HG03097 (cell line): ENCODE data around the gene NOC2L.
"Not testable (repeated sequence)": the region's sequence is repeated elsewhere in the genome, so short reads cannot be mapped to it uniquely, and the experiment has no call there.

Source experiments
- ATAC-seq: cut with Tn5 transposase; IDR thresholded peaks from one replicate; pipeline ENCODE4 v1.9.1; 2021; ENCODE audit not compliant: unreplicated experiment, low FRiP score

Gene NOC2L

DNA sequence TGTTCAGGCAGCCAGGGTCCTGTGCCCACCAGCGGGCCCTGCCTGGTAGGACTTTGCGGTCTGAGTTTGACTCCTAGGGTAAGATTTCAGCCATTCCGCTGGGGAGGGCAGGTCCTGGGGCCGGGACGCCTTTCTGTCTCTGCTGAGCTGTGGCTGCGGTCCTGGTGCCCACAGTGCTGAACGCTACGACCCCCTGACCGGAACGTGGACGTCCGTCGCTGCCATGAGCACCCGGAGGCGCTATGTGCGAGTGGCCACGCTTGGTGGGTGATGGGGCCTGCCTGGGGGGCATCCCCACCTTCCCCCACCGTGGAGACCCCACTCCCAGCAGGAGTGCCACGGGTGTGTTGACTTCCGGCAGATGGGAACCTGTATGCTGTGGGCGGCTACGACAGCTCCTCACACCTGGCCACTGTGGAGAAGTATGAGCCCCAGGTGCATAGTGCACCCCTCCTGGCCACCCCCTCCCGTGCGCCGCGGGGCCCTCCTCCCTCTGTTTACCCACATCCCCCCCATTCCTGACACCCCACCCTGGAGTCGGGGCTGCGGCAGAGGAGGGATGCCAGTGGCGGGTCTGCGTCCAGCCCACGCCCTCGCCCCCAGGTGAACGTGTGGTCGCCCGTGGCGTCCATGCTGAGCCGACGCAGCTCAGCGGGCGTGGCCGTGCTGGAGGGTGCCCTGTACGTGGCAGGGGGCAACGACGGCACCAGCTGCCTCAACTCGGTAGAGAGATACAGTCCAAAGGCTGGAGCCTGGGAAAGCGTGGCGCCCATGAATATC lies 4.9 kb upstream of the NOC2L start:
- no peak for ATAC-seq

DNA sequence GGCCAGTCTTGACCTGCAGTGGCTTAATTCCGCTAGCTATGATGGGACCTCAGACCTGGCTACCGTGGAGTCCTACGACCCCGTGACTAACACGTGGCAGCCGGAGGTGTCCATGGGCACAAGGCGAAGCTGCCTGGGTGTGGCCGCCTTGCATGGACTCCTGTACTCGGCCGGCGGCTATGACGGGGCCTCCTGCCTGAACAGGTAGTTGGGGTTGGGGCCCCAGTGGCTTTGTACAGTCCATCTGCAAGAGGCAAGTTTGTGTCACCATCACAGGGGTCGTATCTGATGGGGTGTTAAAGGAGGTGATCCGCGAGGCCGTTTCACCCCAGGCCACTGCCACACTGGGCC lies 4.2 kb upstream of the NOC2L start:
- no peak for ATAC-seq

DNA sequence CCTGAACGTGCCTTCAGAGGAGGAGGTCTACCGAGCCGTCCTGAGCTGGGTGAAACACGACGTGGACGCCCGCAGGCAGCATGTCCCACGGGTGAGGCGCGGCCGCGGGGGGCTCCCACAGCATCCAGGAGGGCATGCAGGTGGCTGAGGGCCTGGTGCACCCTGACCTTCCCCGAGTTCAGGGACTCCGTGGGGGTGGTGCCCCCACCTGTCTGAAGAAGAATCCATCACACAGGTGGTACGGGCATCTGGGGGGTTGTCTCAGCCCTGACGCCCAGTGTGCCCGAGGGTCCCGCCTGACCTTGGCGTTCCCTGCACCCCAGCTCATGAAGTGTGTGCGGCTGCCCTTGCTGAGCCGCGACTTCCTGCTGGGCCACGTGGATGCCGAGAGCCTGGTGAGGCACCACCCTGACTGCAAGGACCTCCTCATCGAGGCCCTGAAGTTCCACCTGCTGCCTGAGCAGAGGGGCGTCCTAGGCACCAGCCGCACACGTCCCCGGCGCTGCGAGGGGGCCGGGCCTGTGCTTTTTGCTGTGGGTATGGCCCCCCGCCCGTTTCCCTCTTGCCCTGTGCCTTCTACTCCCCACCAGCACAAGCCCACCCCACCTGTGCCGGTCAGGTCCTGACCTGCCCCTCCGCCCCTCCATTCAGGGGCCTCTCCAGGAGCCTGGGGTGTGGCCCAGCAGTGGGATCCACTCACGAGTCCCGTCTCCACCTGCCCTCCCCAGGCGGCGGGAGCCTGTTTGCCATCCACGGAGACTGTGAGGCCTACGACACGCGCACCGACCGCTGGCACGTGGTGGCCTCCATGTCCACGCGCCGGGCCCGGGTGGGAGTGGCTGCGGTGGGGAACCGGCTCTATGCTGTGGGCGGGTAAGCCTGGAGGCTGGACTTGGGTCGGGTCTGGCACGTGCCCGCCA lies 3.6 kb upstream of the NOC2L start:
- ATAC-seq: no peak

DNA sequence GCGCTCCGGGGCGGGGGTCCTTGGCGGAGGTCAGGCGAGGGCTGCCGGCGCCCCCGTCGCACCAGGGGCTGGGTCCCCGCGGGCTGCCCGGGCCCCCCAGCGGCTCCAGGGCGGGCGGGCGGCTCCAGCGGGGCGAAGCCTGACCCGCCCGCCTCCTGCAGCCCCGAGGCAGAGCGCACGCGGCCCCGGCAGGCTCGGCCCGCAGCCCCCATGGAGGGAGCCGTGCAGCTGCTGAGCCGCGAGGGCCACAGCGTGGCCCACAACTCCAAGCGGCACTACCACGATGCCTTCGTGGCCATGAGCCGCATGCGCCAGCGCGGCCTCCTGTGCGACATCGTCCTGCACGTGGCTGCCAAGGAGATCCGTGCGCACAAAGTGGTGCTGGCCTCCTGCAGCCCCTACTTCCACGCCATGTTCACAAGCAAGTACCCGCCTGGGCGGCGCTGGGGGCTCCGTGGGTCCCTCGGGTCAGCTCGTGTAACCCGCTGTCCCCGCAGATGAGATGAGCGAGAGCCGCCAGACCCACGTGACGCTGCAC lies 2.1 kb upstream of the NOC2L start:
- no peak for ATAC-seq

DNA sequence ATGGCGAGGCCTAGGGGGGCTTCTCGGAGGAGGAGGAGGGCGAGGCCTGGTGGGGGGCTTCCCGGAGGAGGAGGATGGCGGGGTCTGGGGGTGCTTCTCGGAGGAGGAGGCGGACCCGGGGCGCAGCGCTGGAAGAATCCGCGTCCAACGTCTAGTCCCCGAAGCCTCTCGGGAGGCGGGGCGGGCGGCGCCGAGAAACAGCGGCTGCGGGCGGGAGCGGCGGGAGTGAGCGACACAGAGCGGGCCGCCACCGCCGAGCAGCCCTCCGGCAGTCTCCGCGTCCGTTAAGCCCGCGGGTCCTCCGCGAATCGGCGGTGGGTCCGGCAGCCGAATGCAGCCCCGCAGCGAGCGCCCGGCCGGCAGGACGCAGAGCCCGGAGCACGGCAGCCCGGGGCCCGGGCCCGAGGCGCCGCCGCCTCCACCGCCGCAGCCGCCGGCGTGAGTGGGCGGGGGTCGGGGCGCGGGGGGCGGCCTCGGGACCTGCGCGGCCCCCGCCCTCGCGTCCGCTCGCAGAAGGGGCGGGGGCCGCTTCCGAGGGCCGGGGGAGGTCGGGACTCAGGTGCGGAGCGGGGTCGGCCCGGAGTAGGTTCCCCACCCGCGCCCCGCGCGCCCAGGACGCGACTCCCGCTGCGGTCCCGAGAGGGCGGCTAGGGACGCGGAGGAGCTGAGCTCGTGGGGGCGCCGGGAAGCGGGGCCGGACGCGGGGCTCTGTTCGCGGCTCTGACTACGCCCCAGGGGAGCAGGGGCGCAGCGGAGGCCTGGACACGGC lies 1.5 kb upstream of the NOC2L start, which contains the start of gene KLHL17:
TSS of gene KLHL17 (plus strand) at position 222 of the 769 bp plus-strand sequence. CDS start at position 332, 110 bp downstream.
- peak; percentile 37 for ATAC-seq

DNA sequence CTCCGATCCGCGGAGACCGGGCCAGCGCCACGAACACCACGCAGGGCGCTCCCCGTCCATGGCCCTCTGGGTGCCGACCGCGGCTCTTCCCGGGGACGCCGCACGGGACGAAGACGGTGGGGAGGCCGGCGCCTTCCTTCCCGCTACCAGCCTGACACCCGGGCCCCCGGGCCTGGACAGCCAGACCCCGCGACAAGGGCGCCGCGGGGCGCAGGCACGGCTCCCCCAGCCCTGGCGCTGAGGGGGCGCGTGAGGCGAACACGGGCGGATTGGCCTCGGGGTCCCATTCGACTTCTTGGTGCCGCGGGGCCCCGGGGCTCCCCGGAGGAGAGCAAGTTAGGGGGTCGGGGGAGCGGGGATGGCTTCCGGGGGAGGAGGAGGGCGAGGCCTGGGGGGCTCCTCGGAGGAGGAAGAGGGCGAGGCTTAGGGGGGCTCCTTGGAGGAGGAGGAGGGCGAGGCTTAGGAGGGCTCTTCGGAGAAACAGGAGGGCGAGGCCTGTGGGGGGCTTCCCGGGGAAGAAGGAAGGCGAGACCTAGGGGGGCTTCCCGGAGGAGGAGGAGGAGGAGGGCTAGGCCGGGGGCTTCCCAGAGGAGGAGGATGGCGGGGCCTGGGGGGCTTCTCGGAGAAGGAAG lies 791 bp upstream of the NOC2L start:
- no peak for ATAC-seq

DNA sequence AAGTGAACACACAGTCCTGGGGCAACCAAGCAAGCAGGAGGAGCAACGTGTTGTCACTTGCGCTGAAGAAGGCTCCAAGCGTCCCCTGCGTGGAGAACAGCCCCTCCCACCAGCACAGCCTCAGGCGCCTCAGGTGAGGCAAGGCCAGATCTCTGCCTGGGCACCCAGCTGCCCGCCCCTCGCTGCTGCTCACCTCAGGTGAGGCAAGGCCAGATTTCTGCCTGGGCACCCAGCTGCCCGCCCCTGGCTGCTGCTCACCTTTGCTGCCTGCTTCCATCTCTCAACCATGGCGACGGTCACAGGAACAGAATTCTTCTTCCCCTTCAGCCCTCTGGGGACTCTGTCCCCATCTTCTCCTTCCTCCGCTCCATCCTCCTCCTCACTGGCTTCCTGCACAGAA lies 2.4 kb downstream of the NOC2L start:
- ATAC-seq: no peak

DNA sequence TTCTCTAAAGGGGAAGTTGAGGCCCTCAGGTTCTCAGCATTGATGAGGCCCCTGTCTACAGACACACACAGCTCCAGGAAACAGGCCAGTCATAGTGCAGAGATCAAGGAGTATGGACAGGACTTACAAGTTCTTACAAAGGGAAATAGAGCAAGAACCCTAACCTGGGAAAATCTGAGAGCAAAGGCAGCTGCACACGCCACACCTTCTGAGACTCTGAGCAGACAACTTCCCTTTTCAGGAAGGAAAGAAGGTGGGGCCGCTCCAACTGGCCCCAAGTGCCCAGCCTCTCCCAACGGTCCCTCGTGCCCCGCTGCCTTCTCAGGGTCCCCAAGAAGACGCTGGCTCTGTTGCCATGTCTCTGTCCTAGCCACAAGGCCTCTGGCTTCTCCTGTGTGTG lies 3.6 kb downstream of the NOC2L start:
- no peak for ATAC-seq

DNA sequence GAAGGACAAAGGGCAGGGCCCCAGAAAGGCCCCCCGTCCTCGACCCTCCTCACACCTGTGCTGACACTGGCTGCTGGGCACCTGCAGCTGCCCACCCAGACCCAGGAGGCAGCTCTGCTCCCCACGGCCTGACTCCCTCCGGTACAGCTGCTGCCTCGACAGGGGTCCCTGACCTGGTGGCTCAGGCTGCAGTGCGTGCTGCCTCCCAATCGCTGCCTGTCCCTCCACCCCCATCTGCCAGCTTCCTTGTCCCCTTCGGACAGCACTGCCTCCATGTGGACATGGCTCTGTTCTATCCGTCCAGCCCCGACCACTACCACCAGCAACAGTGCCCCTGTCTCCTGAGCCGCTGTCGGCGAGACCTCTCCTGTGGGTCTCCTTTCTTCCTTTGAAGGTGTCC lies 4.1 kb downstream of the NOC2L start:
- no peak for ATAC-seq

DNA sequence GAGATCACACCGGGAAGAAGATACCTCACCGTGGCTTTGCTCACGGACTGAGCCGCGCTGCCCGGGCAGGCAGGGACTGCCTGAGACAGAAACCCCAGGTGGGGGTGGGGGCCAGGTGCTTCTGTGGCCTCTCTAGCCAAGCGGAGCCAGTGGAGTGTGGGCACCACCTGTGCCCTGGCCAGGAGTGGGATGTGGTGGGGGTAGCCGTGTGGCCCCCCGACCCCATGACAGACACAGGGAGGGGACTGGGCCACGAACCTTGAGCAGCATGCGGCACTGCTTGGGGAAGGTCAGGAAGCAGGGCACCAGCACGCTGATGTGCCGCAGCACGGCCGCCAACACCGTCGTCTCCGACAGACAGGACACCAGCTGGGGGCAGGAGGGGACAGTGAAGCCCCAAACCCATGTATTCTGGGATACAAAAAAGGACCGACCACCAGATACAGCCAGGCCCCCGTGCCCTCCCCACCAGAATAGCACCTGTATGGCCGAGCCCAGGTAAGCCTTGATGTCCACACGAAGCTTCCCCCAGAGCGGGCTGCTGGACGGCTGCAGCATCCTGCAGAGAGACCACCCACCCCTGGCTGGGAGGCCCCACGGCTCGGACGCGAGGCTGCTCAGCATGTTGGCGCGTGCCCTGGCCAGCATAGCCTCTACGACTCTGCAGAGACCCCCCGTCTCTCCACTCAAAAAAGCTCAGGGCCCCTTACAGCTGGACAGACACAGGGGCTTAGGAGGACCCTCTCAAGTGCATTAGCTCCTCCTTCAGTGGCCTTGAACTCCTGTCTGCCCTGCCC lies 5.3 kb downstream of the NOC2L start:
- ATAC-seq: no peak

DNA sequence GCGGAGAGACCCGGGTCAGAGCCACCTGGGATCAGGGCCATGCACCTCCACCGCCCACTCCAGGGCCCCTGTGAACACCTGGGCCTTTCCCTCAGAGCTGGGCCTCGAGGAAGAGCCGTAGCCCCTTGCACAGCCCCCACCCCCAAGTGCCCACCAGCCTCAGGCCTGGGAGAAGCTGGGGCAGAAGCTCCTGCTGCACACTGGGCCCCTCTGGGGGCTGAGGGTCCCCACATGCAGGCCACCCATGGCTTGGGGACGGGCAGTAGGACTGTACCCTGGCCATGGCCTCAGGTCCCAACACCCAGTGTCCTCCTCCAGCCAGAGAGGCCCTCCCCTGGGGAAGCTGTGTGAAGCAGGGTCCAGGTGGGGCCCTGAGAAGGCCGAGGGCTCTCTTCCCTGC lies 6.5 kb downstream of the NOC2L start:
- no peak for ATAC-seq

DNA sequence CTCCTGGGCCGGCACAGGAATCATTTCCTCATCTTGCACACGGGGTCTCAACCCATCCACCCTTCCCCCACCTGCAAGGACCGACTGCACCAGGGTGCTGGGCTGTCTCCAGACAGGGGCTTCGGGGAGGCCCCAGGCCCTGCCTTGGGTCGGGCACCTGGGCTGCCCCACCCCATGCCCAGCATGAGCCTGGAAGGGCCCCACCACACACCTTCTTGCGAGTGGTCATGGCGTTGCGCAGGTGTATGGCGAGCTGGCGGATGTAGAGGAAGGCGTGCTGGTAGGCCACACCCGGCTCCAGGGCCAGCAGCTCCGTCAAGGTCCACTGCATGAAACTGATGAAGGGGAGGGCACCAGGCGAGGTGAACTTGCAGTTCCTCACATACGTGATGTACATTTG lies 6.9 kb downstream of the NOC2L start:
- ATAC-seq: no peak

DNA sequence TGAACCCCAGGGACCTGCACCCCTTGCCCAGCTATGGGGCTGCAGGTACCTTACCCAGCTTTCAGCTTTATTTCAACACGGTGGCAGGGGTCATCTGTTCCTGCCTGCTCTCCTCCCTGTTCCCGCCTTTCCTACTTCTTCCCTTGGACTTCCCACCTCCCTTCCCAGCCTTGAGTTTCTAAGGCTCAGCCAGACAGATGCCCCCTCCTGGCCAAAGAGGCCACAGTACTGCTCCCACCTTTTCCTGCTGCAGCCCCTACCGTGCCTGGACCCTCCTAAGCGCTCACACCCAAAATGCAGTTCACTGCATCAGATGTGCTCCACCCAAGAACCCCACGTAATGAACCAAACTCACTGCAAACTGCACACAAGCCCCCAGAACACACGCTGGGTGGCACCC lies 7.7 kb downstream of the NOC2L start:
- ATAC-seq: no peak

DNA sequence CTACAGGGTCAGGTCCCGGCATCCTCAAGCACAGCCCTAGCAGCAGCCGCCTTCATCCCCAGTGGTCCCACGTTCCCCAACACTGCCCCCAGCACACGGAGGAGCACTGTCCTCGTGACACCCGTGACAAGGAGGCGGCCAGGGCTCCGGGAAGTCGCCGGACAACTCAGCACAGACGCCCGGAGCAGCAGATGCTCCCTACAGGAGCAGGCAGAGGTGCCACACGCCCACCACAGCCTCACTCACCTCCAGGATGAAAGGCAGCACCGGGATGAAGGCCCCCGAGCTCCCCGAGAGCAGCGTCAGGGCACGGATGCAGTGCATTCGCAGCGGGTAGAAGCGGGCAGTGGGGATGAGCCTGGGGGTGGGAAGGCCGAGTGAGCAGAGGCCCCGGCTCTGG lies 8.2 kb downstream of the NOC2L start:
- ATAC-seq: no peak

DNA sequence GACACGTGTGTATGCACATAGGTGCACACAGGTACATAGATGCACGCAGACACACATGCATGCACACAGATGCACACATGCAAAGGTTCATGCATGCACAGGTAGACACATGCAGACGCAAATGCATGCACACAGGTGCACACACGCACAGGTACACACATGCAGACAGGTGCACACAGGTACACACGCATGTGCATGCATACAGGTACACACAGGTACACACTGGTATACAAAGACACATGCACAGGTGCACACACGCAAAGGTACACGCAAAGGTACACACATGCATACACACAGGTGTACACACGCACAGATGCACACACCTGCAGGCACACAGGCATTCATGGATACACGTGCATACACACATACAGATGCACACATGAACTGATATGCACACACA lies 8.8 kb downstream of the NOC2L start:
- no peak for ATAC-seq

DNA sequence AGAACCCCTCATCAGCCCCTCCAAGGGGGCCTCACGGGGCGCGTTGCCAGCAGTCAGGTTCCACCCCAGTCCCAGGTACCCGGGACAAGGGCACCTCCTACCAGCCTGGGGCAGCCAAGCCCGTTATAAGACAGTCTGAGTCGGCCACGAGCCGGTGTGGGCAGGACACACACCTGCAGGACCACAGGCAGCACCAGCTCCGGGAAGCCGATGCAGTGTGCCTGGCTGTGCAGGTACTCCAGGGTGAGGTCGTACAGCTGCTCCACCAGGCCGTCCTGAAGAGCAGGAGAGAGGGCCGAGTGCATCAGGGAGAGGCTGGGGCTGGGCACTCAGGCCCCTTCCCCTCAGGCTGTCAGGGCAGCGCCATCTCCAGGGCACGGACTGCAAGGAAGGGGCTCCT lies 11.1 kb downstream of the NOC2L start:
- no peak for ATAC-seq

DNA sequence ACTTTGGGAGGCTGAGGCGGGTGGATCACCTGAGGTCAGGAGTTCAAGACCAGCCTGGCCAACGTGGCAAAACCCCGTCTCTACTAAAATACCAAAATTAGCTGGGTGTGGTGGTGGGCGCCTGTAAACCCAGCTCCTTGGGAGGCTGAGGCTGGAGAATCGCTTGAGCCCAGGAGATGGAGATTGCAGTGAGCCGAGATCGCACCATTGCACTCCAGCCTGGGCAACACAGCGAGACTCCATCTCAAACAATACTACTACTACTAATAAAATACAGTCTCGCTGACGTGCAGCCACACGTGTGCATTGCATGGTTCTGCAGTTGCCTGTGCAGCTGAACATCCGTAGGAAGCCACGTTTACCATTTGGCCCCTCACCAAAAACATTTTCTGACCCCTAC lies 12.2 kb downstream of the NOC2L start:
- ATAC-seq: not testable (repeated sequence)

DNA sequence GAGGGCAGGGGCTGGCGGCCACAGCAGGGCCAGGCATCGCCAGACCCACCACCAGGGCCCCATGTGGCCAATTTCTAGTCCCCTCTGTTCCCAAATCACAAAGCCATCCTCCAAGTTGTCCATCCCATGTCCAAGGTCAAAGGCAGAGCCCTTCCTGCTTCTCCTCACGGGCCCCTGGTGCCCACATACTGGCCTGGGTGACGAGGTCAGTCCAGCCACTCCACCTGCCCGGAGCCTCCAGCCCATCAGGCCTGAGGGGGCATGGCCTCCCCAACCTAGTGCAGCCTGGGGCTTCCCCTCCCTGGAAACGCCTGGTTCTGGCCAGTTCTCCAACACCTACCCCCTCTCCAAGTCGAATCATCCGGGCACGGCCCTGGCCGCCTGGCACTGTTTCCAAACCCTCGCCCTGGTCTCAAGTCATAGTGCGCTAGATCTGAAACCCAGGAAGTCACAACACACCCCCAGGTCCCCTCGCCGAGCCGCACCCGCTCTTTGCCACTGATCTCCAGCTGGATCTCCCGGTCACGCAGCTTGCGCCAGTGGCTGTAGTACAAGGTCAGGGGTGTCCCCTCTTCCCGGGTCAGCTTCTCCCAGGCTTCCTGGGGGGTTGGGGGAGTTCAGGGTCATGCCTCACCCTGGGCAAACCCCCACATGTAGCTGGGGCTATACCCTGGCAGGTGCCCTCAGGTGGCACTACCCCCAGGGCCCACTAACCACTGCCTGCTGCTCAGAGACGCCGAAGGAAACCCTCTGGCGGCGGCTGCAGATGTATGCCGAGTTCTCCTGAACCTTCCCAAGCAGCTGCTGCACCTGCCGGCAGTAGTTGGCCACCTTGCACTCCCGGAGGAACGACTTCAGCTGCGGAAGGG lies 13.1 kb downstream of the NOC2L start:
- no peak for ATAC-seq
